ENCODE results near the gene EVPL.
A peak's percentile ranks its signal among the peaks of the same experiment; 100 is the strongest.
"Not testable (repeated sequence)": the region's sequence is repeated elsewhere in the genome, so short reads cannot be mapped to it uniquely, and the experiment has no call there.

EVPL gene

GRCh38 chr17:75996665-75997590 is 30.2 kb downstream of the EVPL start:
- DNase-seq (ENCODE audit: low spot score), result no peak

GRCh38 chr17:75995385-75995925 is 31.7 kb downstream of the EVPL start:
- DNase-seq (ENCODE audit: low spot score), result no peak

- no peak for DNase-seq (ENCODE audit: low spot score)
Observed at GRCh38 chr17:75994802-75995370, 32.2 kb downstream of the EVPL start.

- DNase-seq (ENCODE audit: low spot score), result no peak
Observed at GRCh38 chr17:75991396-75991795, 35.7 kb downstream of the EVPL start.

GRCh38 chr17:75987041-75987440 is 40.1 kb downstream of the EVPL start:
- DNase-seq (ENCODE audit: low spot score), result no peak

GRCh38 chr17:75985986-75986385 is 41.1 kb downstream of the EVPL start:
- DNase-seq (ENCODE audit: low spot score), result no peak

- no peak for DNase-seq (ENCODE audit: low spot score)
Observed at GRCh38 chr17:75983501-75984181, 43.5 kb downstream of the EVPL start.

- DNase-seq (ENCODE audit: low spot score), result no peak
Observed at GRCh38 chr17:75981019-75981615, 46.0 kb downstream of the EVPL start.

GRCh38 chr17:75980188-75981018 is 46.7 kb downstream of the EVPL start:
- DNase-seq (ENCODE audit: low spot score), result no peak

GRCh38 chr17:75979705-75980187 is 47.4 kb downstream of the EVPL start:
- DNase-seq (ENCODE audit: low spot score), result no peak

- peak; percentile 99 for DNase-seq (ENCODE audit: low spot score)
Observed at GRCh38 chr17:75978938-75979704, 48.0 kb downstream of the EVPL start, which contains the start of the genes ACOX1 and TEN1. ACOX1 (minus strand) TSS chr17:75979166; CDS start chr17:75979073, 93 bp downstream. TEN1 (plus strand) TSS chr17:75979240; CDS start chr17:75986193, 6,953 bp downstream.

- no peak for DNase-seq (ENCODE audit: low spot score)
Observed at GRCh38 chr17:75976175-75976848, 50.8 kb downstream of the EVPL start.

GRCh38 chr17:75975757-75976174 is 51.3 kb downstream of the EVPL start:
- DNase-seq (ENCODE audit: low spot score), result no peak

- DNase-seq (ENCODE audit: low spot score), result not testable (repeated sequence)
Observed at GRCh38 chr17:75975187-75975586, 51.9 kb downstream of the EVPL start.

- DNase-seq (ENCODE audit: low spot score), result no peak
Observed at GRCh38 chr17:75970626-75971025, 56.5 kb downstream of the EVPL start.

GRCh38 chr17:75970011-75970523 is 57.0 kb downstream of the EVPL start:
- DNase-seq (ENCODE audit: low spot score), result no peak

- DNase-seq (ENCODE audit: low spot score), result not testable (repeated sequence)
Observed at GRCh38 chr17:75969044-75969443, 58.1 kb downstream of the EVPL start.

- DNase-seq (ENCODE audit: low spot score), result no peak
Observed at GRCh38 chr17:75965468-75965867, 61.6 kb downstream of the EVPL start.

- no peak for DNase-seq (ENCODE audit: low spot score)
Observed at GRCh38 chr17:75959839-75960511, 67.1 kb downstream of the EVPL start.

Measured in ecto neural progenitor cell (in vitro differentiated cells).